Gastrocnemius medialis (tissue), 4 donors: ENCODE results near the gene TBC1D8. TPM values are rescaled to one million over a fixed set of nuclear protein-coding genes. Genes with fewer than 3 reads are reported as not detected.
"Not testable (repeated sequence)": the region's sequence is repeated elsewhere in the genome, so short reads cannot be mapped to it uniquely, and the experiment has no call there.

Experiments
- ATAC-seq, 2 donors: fragments of 150-250 bp; one replicate each; pipeline ENCODE4 v1.9.1; 2016
- DNase-seq, 2 donors: peaks; one replicate each; pipeline ENCODE4 v3.0.0-alpha.2; 2019
- H3K27ac ChIP-seq, 4 donors: fragments of 200-600 bp; sonication (generic); 1 replicate in 1 of 4; 2 replicates in 3 of 4; pipeline ENCODE4 v1.5.1; 2016 to 2018; ENCODE audit warnings: mild to moderate bottlenecking in 2 of 4, moderate library complexity in 1 of 4
- H3K27me3 ChIP-seq, 3 donors: fragments of 200-600 bp; sonication (generic) in 2 of 3; 1 replicate in 1 of 3; 2 replicates in 2 of 3; pipeline versions ENCODE4 v1.5.1 to v1.6.0; 2016 to 2019; ENCODE audit warnings: mild to moderate bottlenecking in 1 of 3, moderate library complexity in 1 of 3
- H3K36me3 ChIP-seq, 2 donors: fragments of 200-600 bp; sonication (generic) in 1 of 2; one replicate each; pipeline ENCODE4 v1.5.1; 2017 to 2018
- H3K4me1 ChIP-seq, 2 donors: fragments of 200-600 bp; sonication (generic) in 1 of 2; one replicate each; pipeline ENCODE4 v1.5.1; 2016 to 2017; ENCODE audit warnings: mild to moderate bottlenecking in 2 of 2
- H3K4me3 ChIP-seq, 4 donors: fragments of 200-600 bp; sonication (generic) in 3 of 4; 1 replicate in 1 of 4; 2 replicates in 3 of 4; pipeline ENCODE4 v1.5.1; 2016 to 2019; ENCODE audit warnings: mild to moderate bottlenecking in 2 of 4
- H3K9me3 ChIP-seq, 3 donors: fragments of 200-600 bp; sonication (generic) in 2 of 3; 1 replicate in 1 of 3; 2 replicates in 2 of 3; pipeline ENCODE4 v1.5.1; 2016 to 2019
- CTCF ChIP-seq, 5 experiments: fragments of 450-650 bp in 3 of 5; fragments of 200-600 bp in 2 of 5; sonication (generic) in 2 of 5; IDR thresholded peaks in 4 of 5; conservative IDR thresholded peaks in 1 of 5; 1 replicate in 4 of 5; 2 replicates in 1 of 5; pipeline ENCODE4 v1.5.1; 2016 to 2019; ENCODE audit warnings: antibody characterized with exemption in 5 of 5, mild to moderate bottlenecking in 3 of 5, moderate library complexity in 3 of 5
- POLR2A ChIP-seq, 2 donors: fragments of 450-650 bp; IDR thresholded peaks; one replicate each; pipeline ENCODE4 v1.6.1; 2017; ENCODE audit warnings: antibody characterized with exemption in 2 of 2, mild to moderate bottlenecking in 2 of 2, moderate library complexity in 2 of 2
- in situ Hi-C, 4 donors: fragments of 200-750 bp; cut with MboI; loops; one replicate each; pipeline versions ENCODE4 v1.15.0 to v1.8.0; 2017; ENCODE audit warnings: low sequenced_read_pairs in 4 of 4
- intact Hi-C: fragments of 100-400 bp; cut with DNase I; formaldehyde crosslinking; loops from one replicate; pipeline ENCODE4 v1.15.1; 2023; ENCODE audit warnings: low total_unique reads
- total RNA-seq, 4 donors: library from RNA; depleted of rRNA; stranded (reverse); fragments of >200 nt; gene quantifications; one replicate each; pipeline versions ENCODE4 v1.1.0 to v1.2.3, GENCODE V29; 2016

TBC1D8 gene
- total RNA-seq, 4 donors from 2014 or later = 103 to 298 (median 201) TPM

DNA sequence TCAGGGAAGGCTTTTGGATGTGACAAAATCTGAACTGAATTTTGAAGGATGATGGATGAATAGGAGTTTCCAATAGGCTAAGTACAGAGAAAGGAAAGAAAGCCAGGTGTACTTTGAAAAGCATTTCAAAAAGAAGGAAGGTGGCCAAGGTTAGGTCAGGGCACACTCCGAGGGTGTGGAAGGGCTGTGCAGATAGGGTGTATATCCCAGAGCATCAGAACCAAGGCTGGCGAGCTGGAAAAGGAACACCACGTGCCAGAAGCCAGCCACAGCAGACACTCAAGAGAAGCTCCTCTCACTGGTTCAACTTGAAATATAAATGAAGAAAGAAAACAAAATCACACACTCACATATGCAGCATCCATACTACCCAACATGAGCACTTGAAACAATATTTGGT is 98.1 kb downstream of the TBC1D8 start:
- DNase-seq (no peak), ATAC-seq (no peak)
- peak overlapping the region; percentile 20 to 49 (median 42) for H3K27ac ChIP-seq
- H3K4me1 ChIP-seq = peaks cover 3 to 5% of the 10 kb centered on the region in 2 donors
- H3K27me3 ChIP-seq = no peaks in the 10 kb centered on the region
- TF ChIP-seq CTCF (IDR thresholded peaks at IDR 0.05 in 4 of 5, conservative IDR thresholded peaks at IDR 0.05 in 1 of 5) (no peak), POLR2A (IDR thresholded peaks at IDR 0.05) (no peak)
- peaks cover 0 to 66% of the 10 kb centered on the region in 2 donors for H3K36me3 ChIP-seq
- H3K4me3 ChIP-seq = no peak overlapping the region
- in situ Hi-C loops (no loop called here), intact Hi-C loops (loop anchor here (5.0 kb wide), 1 partner anchor 41 kb away; no protein-coding TSS in a partner anchor)
- H3K9me3 ChIP-seq = no peaks in the 10 kb centered on the region

DNA sequence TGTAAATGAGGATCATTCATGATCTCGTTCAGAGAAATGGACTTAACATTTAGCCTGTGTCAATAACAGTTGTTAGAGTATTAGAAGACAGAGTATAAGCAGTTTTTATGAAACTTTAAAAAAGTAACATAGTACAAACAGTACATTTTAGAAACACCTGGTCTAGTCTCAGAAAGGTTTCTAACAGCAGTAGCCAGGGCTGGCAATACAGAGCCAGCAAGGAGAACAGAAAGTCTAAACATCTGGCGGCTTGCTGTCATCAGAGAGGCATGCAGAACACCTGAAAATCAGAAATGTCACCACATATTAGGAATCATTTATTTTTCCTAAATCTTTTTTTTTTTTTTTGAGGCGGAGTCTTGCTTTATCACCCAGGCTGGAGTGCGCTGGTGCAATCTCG is 99.0 kb downstream of the TBC1D8 start:
- in situ Hi-C loops = no loop called here

GRCh38 chr2:101050886-101051285 is 100.3 kb downstream of the TBC1D8 start:
- Histone ChIP-seq H3K36me3 (peaks cover 0 to 55% of the 10 kb centered on the region in 2 donors), H3K4me1 (peaks cover 10 to 15% of the 10 kb centered on the region in 2 donors), H3K27ac (peak overlapping the region in 1 of 4 donors; percentile 3)
- DNase-seq, H3K9me3 ChIP-seq, H3K27me3 ChIP-seq, ATAC-seq, H3K4me3 ChIP-seq, in situ Hi-C loops: not testable (repeated sequence)
- intact Hi-C loops = loop anchor here (5.0 kb wide), 1 partner anchor 39 kb away; no protein-coding TSS in a partner anchor

More for the DNA sequence above, 99.0 kb downstream of the TBC1D8 start:
- Histone ChIP-seq H3K4me1 (peaks cover 10 to 15% of the 10 kb centered on the region in 2 donors), H3K4me3 (no peak overlapping the region), H3K27ac (peak overlapping the region in 1 of 4 donors; percentile 1), H3K36me3 (peaks cover 0 to 57% of the 10 kb centered on the region in 2 donors), H3K27me3 (no peaks in the 10 kb centered on the region), H3K9me3 (no peaks in the 10 kb centered on the region)
- TF ChIP-seq POLR2A (IDR thresholded peaks at IDR 0.05) = no peak
- TF ChIP-seq CTCF (IDR thresholded peaks at IDR 0.05 in 4 of 5, conservative IDR thresholded peaks at IDR 0.05 in 1 of 5) = no peak
- ATAC-seq (no peak), DNase-seq (no peak)
- intact Hi-C loops = loop anchor here (5.0 kb wide), 1 partner anchor 40 kb away; no protein-coding TSS in a partner anchor

GRCh38 chr2:101048756-101049155 is 102.4 kb downstream of the TBC1D8 start:
- Histone ChIP-seq H3K36me3 (peaks cover 0 to 49% of the 10 kb centered on the region in 2 donors), H3K27ac (peak overlapping the region in 3 of 4 donors; percentile 72 to 80 (median 73)), H3K9me3 (no peaks in the 10 kb centered on the region), H3K4me1 (peaks cover 10 to 15% of the 10 kb centered on the region in 2 donors), H3K4me3 (no peak overlapping the region), H3K27me3 (no peaks in the 10 kb centered on the region)
- intact Hi-C loops (no loop called here), in situ Hi-C loops (loop anchor here in 1 of 4 donors (10.0 kb wide), 1 partner anchor 86 kb away; no protein-coding TSS in a partner anchor)
- DNase-seq = no peak
- TF ChIP-seq POLR2A (IDR thresholded peaks at IDR 0.05) (no peak), CTCF (IDR thresholded peaks at IDR 0.05 in 4 of 5, conservative IDR thresholded peaks at IDR 0.05 in 1 of 5) (no peak)
- no peak for ATAC-seq

- Histone ChIP-seq H3K27ac (peak overlapping the region; percentile 66 to 80 (median 72)), H3K4me1 (peaks cover 10 to 15% of the 10 kb centered on the region in 2 donors), H3K36me3 (peaks cover 0 to 39% of the 10 kb centered on the region in 2 donors), H3K27me3 (no peaks in the 10 kb centered on the region), H3K4me3 (no peak overlapping the region), H3K9me3 (no peaks in the 10 kb centered on the region)
- ATAC-seq = no peak
- TF ChIP-seq CTCF (IDR thresholded peaks at IDR 0.05 in 4 of 5, conservative IDR thresholded peaks at IDR 0.05 in 1 of 5) = no peak
- no peak for TF ChIP-seq POLR2A (IDR thresholded peaks at IDR 0.05)
- in situ Hi-C loops = loop anchor here in 1 of 4 donors (10.0 kb wide), 1 partner anchor 87 kb away; no protein-coding TSS in a partner anchor
- DNase-seq = no peak
- intact Hi-C loops = no loop called here
Observed at GRCh38 chr2:101047774-101048173, 103.4 kb downstream of the TBC1D8 start.
